ENCODE data around the gene LRRC66.

The LRRC66 gene

GRCh38 chr4:52010986-52011385 is 9.2 kb downstream of the LRRC66 start:
- DNase-seq (ENCODE audit: low read depth in 2 of 2) = no peak

- DNase-seq (ENCODE audit: low read depth in 2 of 2) = no peak
Measured at GRCh38 chr4:52006887-52007286, 13.3 kb downstream of the LRRC66 start.

GRCh38 chr4:52005604-52006273 is 14.4 kb downstream of the LRRC66 start:
- DNase-seq (ENCODE audit: low read depth in 2 of 2) = no peak

- no peak for DNase-seq (ENCODE audit: low read depth in 2 of 2)
Measured at GRCh38 chr4:52004414-52004813, 15.7 kb downstream of the LRRC66 start.

- no peak for DNase-seq (ENCODE audit: low read depth in 2 of 2)
Measured at GRCh38 chr4:52001616-52002015, 18.5 kb downstream of the LRRC66 start.

- no peak for DNase-seq (ENCODE audit: low read depth in 2 of 2)
Measured at GRCh38 chr4:51999250-51999649, 20.9 kb downstream of the LRRC66 start.

- no peak for DNase-seq (ENCODE audit: low read depth in 2 of 2)
Measured at GRCh38 chr4:51998837-51999236, 21.3 kb downstream of the LRRC66 start.

- DNase-seq (ENCODE audit: low read depth in 2 of 2) = no peak
Measured at GRCh38 chr4:51997647-51998046, 22.5 kb downstream of the LRRC66 start.

GRCh38 chr4:51995647-51996220 is 24.4 kb downstream of the LRRC66 start:
- DNase-seq (ENCODE audit: low read depth in 2 of 2) = no peak

GRCh38 chr4:51965862-51966261 is 54.3 kb downstream of the LRRC66 start:
- DNase-seq (ENCODE audit: low read depth in 2 of 2) = no peak

- DNase-seq (ENCODE audit: low read depth in 2 of 2) = no peak
Measured at GRCh38 chr4:51963841-51964517, 56.2 kb downstream of the LRRC66 start.

- no peak for DNase-seq (ENCODE audit: low read depth in 2 of 2)
Measured at GRCh38 chr4:51960486-51960885, 59.7 kb downstream of the LRRC66 start.

- no peak for DNase-seq (ENCODE audit: low read depth in 2 of 2)
Measured at GRCh38 chr4:51958199-51958968, 61.8 kb downstream of the LRRC66 start.
